Small intestine (tissue), 7 donors: ENCODE data around the gene APBB2. TPM values are rescaled to one million over a fixed set of nuclear protein-coding genes. Genes with fewer than 3 reads are reported as not detected.

Source experiments
- DNase-seq, 2 donors: peaks; one replicate each; pipeline versions ENCODE4 v3.0.0 to v3.0.0-alpha.2; 2013
- FAIRE-seq: peaks from 2 replicates; lab custom pipeline; 2012; peaks lifted over from hg19 to GRCh38; lab: Jason Lieb, UNC
- H3K27ac ChIP-seq, 3 donors: one replicate each; pipeline ENCODE4 v1.5.1; 2013; ENCODE audit warnings: low read length in 2 of 3, mild to moderate bottlenecking in 2 of 3, control low read depth in 1 of 3, inconsistent platforms in 1 of 3, low read depth in 1 of 3, moderate library complexity in 1 of 3
- H3K27me3 ChIP-seq, 3 donors: one replicate each; pipeline ENCODE4 v1.6.1; 2013; ENCODE audit warnings: low read length in 3 of 3, inconsistent platforms in 1 of 3; ENCODE audit not compliant: control insufficient read depth in 3 of 3, insufficient read depth in 3 of 3
- H3K36me3 ChIP-seq, 3 donors: one replicate each; pipeline ENCODE4 v1.6.1; 2013; ENCODE audit warnings: low read length in 3 of 3, inconsistent platforms in 1 of 3, low read depth in 1 of 3, mild to moderate bottlenecking in 1 of 3, moderate library complexity in 1 of 3; ENCODE audit not compliant: control insufficient read depth in 3 of 3, insufficient read depth in 2 of 3
- H3K4me1 ChIP-seq, 3 donors: one replicate each; pipeline ENCODE4 v1.6.1; 2013; ENCODE audit warnings: low read length in 2 of 3, inconsistent platforms in 1 of 3, low read depth in 1 of 3, mild to moderate bottlenecking in 1 of 3, moderate library complexity in 1 of 3; ENCODE audit not compliant: control insufficient read depth in 3 of 3, insufficient read depth in 2 of 3
- H3K4me3 ChIP-seq, 3 donors: one replicate each; pipeline ENCODE4 v1.5.1; 2013; ENCODE audit warnings: low read length in 3 of 3, control low read depth in 1 of 3, inconsistent platforms in 1 of 3, low read depth in 1 of 3, mild to moderate bottlenecking in 1 of 3, moderate library complexity in 1 of 3
- H3K9me3 ChIP-seq, 2 donors: one replicate each; pipeline ENCODE4 v1.6.1; 2013; ENCODE audit warnings: low read depth in 1 of 2, low read length in 1 of 2; ENCODE audit not compliant: control insufficient read depth in 2 of 2, insufficient read depth in 1 of 2
- WGBS, 3 donors: extraction: QIAGEN DNeasy Blood & Tissue Kit; methylation state at CpG; one replicate each; pipeline ENCODE4 v1.1.7; 2013; 5-methylcytosine and 5-hydroxymethylcytosine counted together
- polyA plus RNA-seq, 4 donors: library from polyadenylated mRNA; stranded (reverse) in 3 of 4; unstranded in 1 of 4; fragments of 200-250 nt in 3 of 4; fragments of 120-200 nt in 1 of 4; gene quantifications; one replicate each; pipeline versions ENCODE4 v1.2.1 to v1.2.3, GENCODE V29; 2013
- donor health status: healthy with polysubstance abuse.
- donor health status: control.
- donor health status: control.
- donor health status: Bipolar disorder and iron deficiency.
- donor health status: healthy.

APBB2 gene
- polyA plus RNA-seq, 4 donors = 4.5 to 19.8 (median 8.9) TPM

GRCh38 chr4:41214825-41215146 is 444 bp upstream of the APBB2 start:
- no peak for DNase-seq
- H3K4me3 ChIP-seq = peak overlapping the region in 2 of 3 donors; percentile 25 to 74
- no peak for FAIRE-seq
- no peaks in the 10 kb centered on the region for H3K36me3 ChIP-seq
- peaks cover 0 to 3% (median 0%) of the 10 kb centered on the region in 3 donors for H3K27me3 ChIP-seq
- H3K4me1 ChIP-seq = peaks cover 0 to 32% (median 3%) of the 10 kb centered on the region in 3 donors
- peak overlapping the region; percentile 11 to 73 (median 27) for H3K27ac ChIP-seq
- WGBS, 3 donors = 8 to 18% (median 9%) methylated on average over 7 to 8 of the region's 8 CpGs
- no peaks in the 10 kb centered on the region for H3K9me3 ChIP-seq

- FAIRE-seq (no peak), DNase-seq (peak in 1 of 2 donors; percentile 35)
- H3K9me3 ChIP-seq = peaks cover 0 to 6% of the 10 kb centered on the region in 2 donors
- H3K4me3 ChIP-seq = peak overlapping the region; percentile 48 to 85 (median 74)
- H3K4me1 ChIP-seq = peaks cover 0 to 39% (median 3%) of the 10 kb centered on the region in 3 donors
- H3K36me3 ChIP-seq = no peaks in the 10 kb centered on the region
- H3K27ac ChIP-seq = peak overlapping the region; percentile 34 to 86 (median 53)
- WGBS, 3 donors = 1 to 2% (median 1%) methylated on average over 29 to 35 of the region's 35 CpGs
- H3K27me3 ChIP-seq = peaks cover 0 to 3% (median 0%) of the 10 kb centered on the region in 3 donors
Observed at GRCh38 chr4:41213625-41214135, 662 bp downstream of the APBB2 start.

- peaks cover 0 to 39% (median 3%) of the 10 kb centered on the region in 3 donors for H3K4me1 ChIP-seq
- peak; percentile 70 to 77 for DNase-seq
- peak overlapping the region in 1 of 3 donors; percentile 85 for H3K4me3 ChIP-seq
- peaks cover 0 to 3% (median 0%) of the 10 kb centered on the region in 3 donors for H3K27me3 ChIP-seq
- WGBS, 3 donors = 11 to 21% (median 14%) methylated on average over 12 of the region's 12 CpGs
- H3K36me3 ChIP-seq = no peaks in the 10 kb centered on the region
- H3K9me3 ChIP-seq = peaks cover 0 to 6% of the 10 kb centered on the region in 2 donors
- no peak for FAIRE-seq
- no peak overlapping the region for H3K27ac ChIP-seq
Observed at GRCh38 chr4:41212616-41213203, 1.6 kb downstream of the APBB2 start.

- peak overlapping the region in 1 of 3 donors; percentile 85 for H3K4me3 ChIP-seq
Observed at GRCh38 chr4:41211951-41212615, 2.3 kb downstream of the APBB2 start.

GRCh38 chr4:41209901-41210300 is 4.4 kb downstream of the APBB2 start:
- FAIRE-seq (no peak), DNase-seq (peak in 1 of 2 donors; percentile 72)
- H3K4me3 ChIP-seq = peak overlapping the region in 1 of 3 donors; percentile 36
- H3K36me3 ChIP-seq = no peaks in the 10 kb centered on the region
- peaks cover 0 to 6% of the 10 kb centered on the region in 2 donors for H3K9me3 ChIP-seq
- H3K27me3 ChIP-seq = no peaks in the 10 kb centered on the region
- peak overlapping the region; percentile 69 to 72 (median 71) for H3K27ac ChIP-seq
- WGBS, 3 donors = 16 to 65% (median 40%) methylated on average over 9 of the region's 9 CpGs
- H3K4me1 ChIP-seq = peaks cover 5 to 27% (median 7%) of the 10 kb centered on the region in 3 donors

More at GRCh38 chr4:41211951-41212615, 2.3 kb downstream of the APBB2 start:
- H3K4me1 ChIP-seq = peaks cover 0 to 37% (median 3%) of the 10 kb centered on the region in 3 donors
- no peak overlapping the region for H3K27ac ChIP-seq
- WGBS, 3 donors = 83 to 92% (median 91%) methylated on average over 1 of the region's 1 CpG
- peaks cover 0 to 3% (median 0%) of the 10 kb centered on the region in 3 donors for H3K27me3 ChIP-seq
- DNase-seq (no peak), FAIRE-seq (no peak)
- peaks cover 0 to 6% of the 10 kb centered on the region in 2 donors for H3K9me3 ChIP-seq
- no peaks in the 10 kb centered on the region for H3K36me3 ChIP-seq

GRCh38 chr4:41209187-41209586 is 5.2 kb downstream of the APBB2 start:
- Histone ChIP-seq H3K9me3 (peaks cover 0 to 6% of the 10 kb centered on the region in 2 donors), H3K4me3 (peak overlapping the region in 2 of 3 donors; percentile 32 to 36), H3K36me3 (no peaks in the 10 kb centered on the region), H3K27me3 (peaks cover 0 to 2% (median 0%) of the 10 kb centered on the region in 3 donors), H3K4me1 (peaks cover 5 to 28% (median 8%) of the 10 kb centered on the region in 3 donors), H3K27ac (peak overlapping the region; percentile 50 to 78 (median 71))
- DNase-seq (peak; percentile 67 to 89), FAIRE-seq (no peak)
- 15 to 59% (median 38%) methylated on average over 5 of the region's 5 CpGs for WGBS, 3 donors

GRCh38 chr4:41207291-41207831 is 7.0 kb downstream of the APBB2 start:
- Histone ChIP-seq H3K36me3 (no peaks in the 10 kb centered on the region), H3K4me3 (no peak overlapping the region), H3K27ac (no peak overlapping the region), H3K4me1 (peaks cover 5 to 20% (median 8%) of the 10 kb centered on the region in 3 donors), H3K27me3 (peaks cover 0 to 2% (median 0%) of the 10 kb centered on the region in 3 donors), H3K9me3 (peaks cover 0 to 6% of the 10 kb centered on the region in 2 donors)
- DNase-seq (no peak), FAIRE-seq (no peak)

GRCh38 chr4:41205854-41206460 is 8.4 kb downstream of the APBB2 start:
- Histone ChIP-seq H3K4me3 (no peak overlapping the region), H3K36me3 (no peaks in the 10 kb centered on the region), H3K9me3 (peaks cover 0 to 6% of the 10 kb centered on the region in 2 donors), H3K27ac (no peak overlapping the region), H3K27me3 (peaks cover 0 to 2% (median 0%) of the 10 kb centered on the region in 3 donors), H3K4me1 (peaks cover 5 to 20% (median 8%) of the 10 kb centered on the region in 3 donors)
- 77 to 84% (median 83%) methylated on average over 2 of the region's 2 CpGs for WGBS, 3 donors
- no peak for FAIRE-seq
- no peak for DNase-seq
